IPS-11a (cell line): ENCODE measurements around the gene DYSF.

Experiments used
- H3K4me3 ChIP-seq: one replicate; pipeline ENCODE4 v1.5.1; 2013; ENCODE audit warnings: low read depth, low read length, control low read depth

Gene DYSF

GRCh38 chr2:71564790-71565189, 111.4 kb downstream of the DYSF start:
- no peak overlapping the region for H3K4me3 ChIP-seq

DNA sequence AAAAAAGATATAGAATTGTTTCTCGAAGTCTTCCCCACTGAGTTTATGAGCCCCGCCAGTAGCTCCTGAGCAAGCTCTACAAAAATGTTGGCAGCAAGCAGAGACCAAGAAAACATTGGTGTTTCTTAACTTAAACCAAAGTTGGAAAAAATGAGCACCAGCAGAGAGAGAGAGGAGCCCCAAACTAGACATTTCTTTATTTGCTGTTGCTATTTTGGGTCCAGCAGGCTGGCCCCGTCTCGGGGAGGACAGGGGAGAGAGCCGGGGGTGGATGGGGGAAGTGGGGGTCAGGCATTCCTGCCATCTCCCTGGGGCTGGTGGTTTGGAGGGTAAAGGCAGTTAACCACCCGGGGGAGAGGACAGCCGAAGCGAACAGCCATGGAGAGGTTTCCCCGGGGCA, 113.0 kb downstream of the DYSF start:
- no peak overlapping the region for H3K4me3 ChIP-seq

GRCh38 chr2:71567625-71568024, 114.3 kb downstream of the DYSF start:
- H3K4me3 ChIP-seq = no peak overlapping the region

DNA sequence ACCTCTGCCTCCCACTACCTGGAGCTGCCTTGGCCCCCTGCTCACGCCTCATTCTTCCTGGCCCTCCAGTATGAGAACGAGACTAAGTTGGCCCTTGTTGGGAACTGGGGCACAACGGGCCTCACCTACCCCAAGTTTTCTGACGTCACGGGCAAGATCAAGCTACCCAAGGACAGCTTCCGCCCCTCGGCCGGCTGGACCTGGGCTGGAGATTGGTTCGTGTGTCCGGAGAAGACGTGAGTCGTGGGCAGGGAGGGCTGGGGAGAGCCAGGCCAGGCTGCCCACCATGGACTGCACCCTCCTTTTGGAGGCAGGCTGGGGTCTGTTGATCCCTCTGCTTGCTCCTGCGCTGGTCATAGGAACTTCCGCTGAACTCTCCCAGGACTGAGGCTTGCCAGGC, 114.7 kb downstream of the DYSF start:
- no peak overlapping the region for H3K4me3 ChIP-seq

GRCh38 chr2:71570511-71570910, 117.2 kb downstream of the DYSF start:
- no peak overlapping the region for H3K4me3 ChIP-seq

DNA sequence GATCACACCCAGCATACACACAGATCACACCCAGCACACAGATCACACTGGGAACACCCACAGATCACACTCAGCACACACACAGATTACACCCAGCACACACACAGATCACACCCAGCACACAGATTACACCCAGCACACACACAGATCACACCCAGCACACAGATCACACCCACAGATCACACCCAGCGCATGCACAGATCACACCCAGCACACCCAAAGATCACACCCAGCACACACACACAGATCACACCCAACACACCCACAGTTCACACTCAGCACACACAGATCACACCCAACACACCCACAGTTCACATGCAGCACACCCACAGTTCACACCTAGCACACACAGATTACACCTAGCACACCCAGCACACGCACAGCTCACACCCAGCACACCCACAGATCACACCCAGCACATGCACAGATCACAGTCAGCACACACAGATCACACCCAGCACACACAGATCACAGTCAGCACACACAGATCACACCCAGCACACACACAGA, 117.6 kb downstream of the DYSF start:
- H3K4me3 ChIP-seq = no peak overlapping the region

- no peak overlapping the region for H3K4me3 ChIP-seq
Measured at GRCh38 chr2:71571945-71572344, 118.6 kb downstream of the DYSF start.

DNA sequence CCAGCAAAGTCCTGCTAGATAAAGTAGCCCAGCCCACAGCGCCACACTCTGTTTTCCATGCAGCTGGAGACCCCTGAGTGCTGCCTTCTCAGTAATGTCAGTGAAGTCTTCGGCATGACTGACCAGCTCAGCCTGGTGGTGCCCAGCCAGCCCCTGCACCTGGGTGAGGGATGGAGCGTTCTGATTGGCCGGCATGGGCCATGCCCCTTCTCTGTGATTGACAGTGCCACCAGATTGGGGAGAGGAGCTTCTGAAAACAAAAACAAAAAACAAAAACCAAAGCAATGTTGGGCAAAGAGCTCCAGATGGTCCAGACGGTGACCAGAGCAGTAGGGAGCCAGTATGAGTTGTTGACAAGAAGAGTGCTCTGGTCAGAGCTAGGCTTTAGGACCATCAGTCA, 122.6 kb downstream of the DYSF start:
- H3K4me3 ChIP-seq = no peak overlapping the region

DNA sequence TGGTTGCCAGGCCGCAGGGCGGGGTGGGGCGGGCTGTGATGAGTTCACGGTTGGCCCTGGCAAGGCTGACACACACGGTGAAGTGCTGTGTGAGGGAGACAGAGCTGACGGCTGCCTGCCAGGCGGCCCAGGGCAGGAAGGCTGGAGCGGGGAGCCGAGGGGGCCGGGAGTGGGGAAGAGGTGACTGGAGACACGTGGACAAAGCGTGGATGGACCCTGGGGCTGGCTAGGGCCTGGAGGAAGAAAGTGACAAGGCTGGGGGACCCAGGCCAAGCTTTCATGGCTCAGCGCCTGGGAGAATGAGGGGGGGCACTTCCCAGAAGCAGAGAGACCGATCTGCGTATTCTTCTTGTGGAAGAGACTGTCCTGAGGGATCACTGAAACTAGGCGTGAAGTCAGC, 123.2 kb downstream of the DYSF start:
- H3K4me3 ChIP-seq = no peak overlapping the region

DNA sequence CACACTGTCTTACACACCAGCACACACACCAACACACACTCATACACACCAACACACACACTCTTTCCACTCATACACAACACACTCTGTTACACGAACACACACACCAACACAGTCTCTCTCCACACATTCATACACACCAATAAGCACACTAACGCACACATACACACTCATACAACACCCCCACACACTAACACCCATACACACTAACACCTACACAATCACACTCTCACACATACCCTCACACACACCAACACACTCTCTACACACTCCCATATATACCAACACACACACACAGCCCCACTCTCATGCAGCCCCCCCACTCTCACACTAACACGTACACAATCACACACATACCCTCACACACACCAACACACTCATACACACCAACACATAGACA, 123.8 kb downstream of the DYSF start:
- no peak overlapping the region for H3K4me3 ChIP-seq

DNA sequence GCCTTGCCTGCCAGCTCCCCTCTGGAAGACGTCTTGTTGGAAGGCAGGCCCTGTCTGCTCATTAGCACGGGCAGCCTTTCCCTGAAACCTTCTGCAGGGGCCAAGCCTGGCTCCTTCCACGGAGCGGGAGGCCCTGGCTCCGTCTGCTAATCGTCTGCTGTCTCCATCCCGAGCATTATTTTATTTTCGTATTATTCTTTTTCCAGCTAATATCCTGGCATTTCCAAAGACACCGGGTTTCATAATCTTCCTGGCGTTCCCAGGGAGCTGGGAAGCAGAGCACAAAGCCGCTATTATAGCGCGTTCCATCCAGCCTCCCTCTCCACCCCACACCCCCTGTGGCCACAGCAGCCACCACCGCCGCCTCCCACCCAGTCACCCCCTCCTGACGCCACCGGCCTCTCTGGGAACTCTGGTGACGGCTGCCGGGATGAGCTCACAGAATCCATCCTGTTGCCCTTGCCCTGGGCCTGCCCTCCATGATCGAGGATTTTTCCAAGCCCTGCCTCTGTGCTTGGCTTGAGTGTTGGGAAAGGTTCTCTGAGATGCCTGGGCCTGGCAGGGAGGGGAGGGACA, 125.5 kb downstream of the DYSF start:
- H3K4me3 ChIP-seq = no peak overlapping the region

- H3K4me3 ChIP-seq = no peak overlapping the region
Measured at GRCh38 chr2:71581026-71581425, 127.7 kb downstream of the DYSF start.

DNA sequence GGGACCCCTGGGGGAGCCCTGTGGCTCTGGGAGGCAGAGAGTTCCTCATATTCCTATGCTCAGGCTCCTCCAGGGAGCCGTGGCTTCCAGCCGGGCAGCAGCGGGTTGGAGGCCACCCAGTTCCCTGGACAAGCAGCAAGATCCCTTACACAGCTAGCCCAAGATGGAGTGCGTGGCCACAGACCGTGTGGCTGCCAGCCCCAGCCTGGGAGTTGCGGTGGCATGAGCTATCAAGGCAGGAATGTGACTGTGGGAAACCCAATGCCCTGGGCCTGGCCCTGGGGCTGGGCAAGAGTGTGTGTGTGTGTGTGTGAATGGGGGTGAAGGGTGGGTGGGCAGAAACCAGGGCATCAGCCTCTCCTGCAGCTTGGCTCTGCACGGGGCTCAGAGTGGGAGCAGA, 130.5 kb downstream of the DYSF start:
- H3K4me3 ChIP-seq = no peak overlapping the region

- no peak overlapping the region for H3K4me3 ChIP-seq
Measured at GRCh38 chr2:71586471-71586870, 133.1 kb downstream of the DYSF start.

DNA sequence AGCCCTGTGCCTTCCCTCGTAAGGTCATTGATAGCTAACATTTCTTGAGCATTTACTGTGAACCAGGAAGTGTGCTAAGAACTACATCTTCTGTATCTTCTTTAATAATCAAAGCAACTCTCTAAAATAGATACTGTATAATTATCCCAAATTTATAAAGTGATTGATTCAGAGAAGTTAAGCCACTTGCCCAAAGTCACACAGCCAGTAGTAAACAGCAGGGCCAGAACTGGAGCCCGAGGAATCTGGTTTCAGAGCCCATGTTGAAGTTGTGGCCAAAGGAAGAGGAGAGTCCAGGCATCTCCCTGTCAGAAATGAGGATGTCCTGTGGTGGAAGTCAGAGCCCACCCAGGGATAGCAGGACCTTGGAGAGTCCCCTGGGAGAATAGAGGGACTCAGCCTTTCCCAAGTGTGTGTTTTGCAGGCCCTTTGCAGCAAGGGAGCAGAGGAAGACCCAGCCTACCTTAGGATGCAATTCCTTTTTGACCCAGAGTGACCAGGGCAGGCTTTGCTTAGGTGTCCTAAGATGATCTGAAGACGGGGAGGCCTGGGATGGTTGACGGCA, 134.2 kb downstream of the DYSF start:
- H3K4me3 ChIP-seq = no peak overlapping the region

DNA sequence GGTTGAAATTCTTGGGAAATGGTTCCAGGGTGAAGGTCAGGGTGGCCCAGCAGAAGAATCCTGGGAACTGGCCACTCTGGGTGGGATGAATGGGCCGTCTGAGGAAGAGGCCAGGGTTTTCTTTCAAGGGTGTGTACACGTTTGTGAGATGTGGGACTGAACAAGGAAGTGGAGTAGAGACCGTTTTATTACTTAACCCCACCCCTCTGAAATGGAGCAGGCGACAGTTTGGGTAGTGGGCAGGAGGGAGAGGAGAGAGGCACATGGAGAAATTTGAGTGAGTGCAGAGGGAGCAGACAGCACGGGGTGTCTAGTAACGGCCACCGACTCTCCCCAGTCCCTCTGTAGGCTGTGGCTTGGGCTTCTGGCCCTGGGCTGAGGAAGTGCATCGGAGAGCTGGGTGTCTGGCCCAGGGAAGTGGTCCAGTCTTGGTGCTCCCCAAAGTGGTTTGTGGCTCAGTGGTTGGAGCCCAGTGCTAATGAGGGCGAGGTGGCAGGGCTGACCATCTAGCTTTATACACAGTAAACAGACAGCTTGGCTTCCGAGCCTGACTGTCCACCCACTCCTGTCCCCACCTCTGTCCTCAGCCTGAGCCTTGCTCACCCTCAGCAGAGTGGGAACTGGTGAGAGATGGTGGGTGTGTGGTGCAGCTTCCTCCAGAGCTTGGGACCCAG, 135.3 kb downstream of the DYSF start:
- no peak overlapping the region for H3K4me3 ChIP-seq

DNA sequence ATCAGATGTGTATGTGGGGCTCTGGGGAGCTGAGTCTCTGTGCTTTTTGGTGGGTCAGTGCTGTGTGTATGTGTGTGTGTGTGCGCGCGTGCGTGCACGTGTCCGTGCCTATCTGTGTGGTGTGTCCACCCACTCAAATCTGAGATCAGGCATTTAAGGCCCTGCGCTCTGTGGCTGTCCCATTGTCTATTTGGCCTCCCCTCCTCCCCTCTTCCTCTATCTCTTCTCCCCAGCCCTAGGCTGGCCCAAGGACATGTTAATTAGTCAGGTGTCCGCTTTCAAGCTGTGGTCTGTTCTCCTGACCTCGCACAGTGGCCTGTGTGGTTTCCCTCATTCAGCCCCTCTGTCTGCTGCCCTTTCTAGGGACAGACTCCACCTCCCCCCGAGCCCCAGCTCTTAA, 136.4 kb downstream of the DYSF start:
- H3K4me3 ChIP-seq = no peak overlapping the region

DNA sequence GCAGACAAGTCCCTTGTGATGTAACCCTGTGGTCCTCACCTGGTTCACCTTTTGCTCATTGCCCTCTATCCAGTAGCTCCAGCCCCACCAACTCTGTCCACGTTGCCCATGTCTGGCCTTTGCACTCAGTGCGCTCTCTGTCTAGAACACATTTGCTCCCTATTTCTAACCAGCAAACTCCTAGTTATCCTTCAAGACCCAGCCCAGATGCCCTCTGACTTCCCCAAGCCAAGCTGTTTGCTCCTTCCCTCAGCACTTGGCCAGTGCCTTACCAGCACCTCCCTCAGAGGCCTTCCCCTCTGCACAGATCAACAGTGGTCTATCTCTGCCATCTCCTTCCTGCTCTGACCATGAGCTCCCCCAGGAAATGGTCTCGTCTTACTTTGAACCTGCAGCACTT, 137.7 kb downstream of the DYSF start:
- H3K4me3 ChIP-seq = no peak overlapping the region

DNA sequence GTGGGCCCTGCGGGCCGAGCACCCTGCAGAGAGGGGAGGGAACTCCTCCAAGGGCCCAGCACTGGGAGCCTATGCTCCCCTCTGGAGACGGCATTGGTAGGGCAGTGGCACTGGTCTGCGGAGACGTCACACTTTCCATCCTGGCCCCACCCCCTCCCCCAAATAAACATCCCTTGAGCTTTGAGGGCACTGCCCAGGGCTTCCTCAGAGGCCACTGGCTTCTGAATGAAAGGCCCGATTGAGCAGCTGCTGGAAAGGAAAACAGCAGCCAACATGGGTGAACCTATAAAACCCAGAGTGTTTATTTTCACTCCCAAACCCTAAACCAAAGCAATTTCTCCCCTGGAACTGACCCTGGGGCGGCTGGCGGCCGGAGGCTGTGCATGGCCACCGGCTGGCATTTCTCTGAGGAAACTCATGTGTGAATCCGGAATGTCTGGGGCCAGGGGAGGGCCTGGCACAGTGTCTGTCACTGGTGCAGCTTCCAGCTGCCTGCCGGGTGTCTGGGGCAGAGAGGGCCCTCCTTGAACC, 138.9 kb downstream of the DYSF start:
- H3K4me3 ChIP-seq = no peak overlapping the region

DNA sequence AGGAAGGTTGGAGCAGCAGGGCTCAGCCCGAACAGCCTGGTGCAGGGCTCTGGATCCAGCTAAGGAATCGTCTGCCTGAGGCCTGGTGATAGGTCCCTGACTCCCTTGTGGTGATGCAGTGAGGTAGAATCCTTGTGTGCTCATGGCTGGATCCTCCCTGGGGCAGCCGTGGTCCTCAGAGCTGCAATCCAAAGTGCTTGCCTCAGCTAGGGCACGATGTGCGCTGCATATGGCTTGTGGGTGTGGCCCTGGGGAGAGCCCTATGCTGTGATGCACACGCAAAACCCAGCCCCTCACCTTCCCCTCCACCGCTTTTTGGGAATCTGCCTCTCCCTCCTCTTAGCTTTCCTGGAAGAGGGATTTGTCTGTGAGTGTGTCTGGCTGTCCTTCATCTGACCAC, 142.2 kb downstream of the DYSF start:
- H3K4me3 ChIP-seq = no peak overlapping the region

DNA sequence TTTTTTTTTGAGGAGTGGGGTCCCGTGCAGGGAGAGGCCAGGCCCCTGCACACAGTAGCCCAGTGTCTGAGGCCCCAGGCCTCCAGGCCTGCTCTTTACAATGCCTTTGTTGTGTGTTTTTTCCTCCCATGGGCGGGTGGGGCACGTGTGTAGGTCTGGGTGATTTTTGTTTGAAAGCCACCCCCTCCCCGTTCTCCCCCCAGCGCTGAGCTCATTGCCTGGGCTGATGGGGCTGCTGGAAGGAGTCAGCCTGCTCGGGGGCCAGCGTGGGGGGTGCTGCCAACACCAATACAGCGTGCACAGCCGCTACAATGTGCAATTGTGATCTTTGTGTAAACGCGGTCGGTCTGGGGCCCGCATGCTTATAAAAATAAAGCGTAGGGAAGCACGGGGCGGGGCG, 142.7 kb downstream of the DYSF start:
- H3K4me3 ChIP-seq = no peak overlapping the region

GRCh38 chr2:71597756-71598155, 144.4 kb downstream of the DYSF start:
- H3K4me3 ChIP-seq = no peak overlapping the region
